ENCODE measurements around the gene FZD10. TPM values are rescaled to one million over a fixed set of nuclear protein-coding genes. Genes with fewer than 3 reads are reported as not detected.

The FZD10 gene
- total and polyA plus RNA-seq, 2 of the 8 experiments (the other 6 are each of a cell fraction or from before 2014, with no cell fraction given): 0.11 to 0.60 TPM

DNA sequence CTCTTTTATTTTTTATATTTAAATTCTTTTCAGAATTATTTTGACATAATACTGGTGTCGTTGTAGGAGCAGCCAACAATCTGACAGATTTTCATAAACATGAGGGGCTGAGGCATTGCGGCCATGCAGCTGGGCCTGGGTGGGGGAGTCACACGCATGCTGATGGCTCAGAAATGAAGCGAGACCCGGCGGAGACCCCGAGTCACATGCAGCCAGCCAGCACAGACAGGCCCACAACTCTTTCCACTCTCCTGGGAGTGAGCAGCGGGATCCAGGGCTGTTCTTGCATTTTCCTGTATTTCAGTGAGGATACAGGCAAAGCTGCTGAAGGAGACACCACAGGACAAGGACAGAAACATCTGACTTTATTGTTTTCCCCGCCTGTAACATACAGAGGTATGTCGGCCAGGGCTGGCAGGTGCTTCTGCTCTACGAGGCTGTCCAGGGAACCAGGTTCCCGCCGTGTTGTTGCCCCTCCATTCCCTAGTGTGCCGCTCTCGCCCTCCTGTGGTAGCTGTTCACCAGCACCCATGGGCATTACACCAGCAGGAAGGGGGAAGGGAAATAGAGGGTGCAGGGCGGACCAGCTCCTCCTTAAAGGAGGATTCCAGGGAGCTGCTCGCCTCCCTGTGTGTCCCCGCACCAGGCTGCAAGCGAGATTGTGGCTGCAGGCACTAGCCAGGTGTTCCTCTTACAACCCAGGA lies 30.5 kb downstream of the FZD10 start (continued):
- TF ChIP-seq, protein P1, sequence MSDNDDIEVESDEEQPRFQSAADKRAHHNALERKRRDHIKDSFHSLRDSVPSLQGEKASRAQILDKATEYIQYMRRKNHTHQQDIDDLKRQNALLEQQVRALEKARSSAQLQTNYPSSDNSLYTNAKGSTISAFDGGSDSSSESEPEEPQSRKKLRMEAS (IDR thresholded peaks at IDR 0.05): peak; percentile 76
